B cell (primary cell): ENCODE data around the gene HDAC5. TPM values are rescaled to one million over a fixed set of nuclear protein-coding genes. Genes with fewer than 3 reads are reported as not detected.
"Not testable (repeated sequence)": the region's sequence is repeated elsewhere in the genome, so short reads cannot be mapped to it uniquely, and the experiment has no call there.

Experiments used
- ATAC-seq: fragments of 200-7000 bp; cut with Tn5 transposase; one replicate; pipeline ENCODE4 v1.10.0; 2021; ENCODE audit warnings: low read depth, mild to moderate bottlenecking, moderate number of reproducible peaks, moderate library complexity
- CTCF ChIA-PET: fragments of 350-600 bp; sonication (Branson Sonifier 250); formaldehyde crosslinking; loops from one replicate; lab custom pipeline; 2021; ENCODE audit warnings: antibody characterized with exemption, inconsistent platforms; lab: Charles Lee
- POLR2A ChIA-PET: fragments of 350-600 bp; sonication (Branson Sonifier 250); formaldehyde crosslinking; loops from one replicate; lab custom pipeline; 2021; ENCODE audit warnings: antibody characterized with exemption; lab: Charles Lee
- DNase-seq: peaks from one replicate; pipeline ENCODE4 v3.0.0; 2013
- H2AFZ ChIP-seq: 2 replicates; pipeline ENCODE4 v1.6.1; 2012; ENCODE audit warnings: mild to moderate bottlenecking, low read depth, low read length; ENCODE audit not compliant: insufficient read depth, poor library complexity, severe bottlenecking
- H3K27ac ChIP-seq, 2 donors: 1 replicate in 1 of 2; 2 replicates in 1 of 2; pipeline ENCODE4 v1.5.1; 2012 to 2013; ENCODE audit warnings: low read length in 2 of 2, mild to moderate bottlenecking in 2 of 2, moderate library complexity in 1 of 2
- H3K27me3 ChIP-seq, 4 experiments: fragments of 200-600 bp in 1 of 4; sonication (generic) in 1 of 4; replicated peaks in 1 of 4; 1 replicate in 2 of 4; 2 replicates in 2 of 4; pipeline versions ENCODE4 v1.6.1 to v1.7.0; 2013 to 2016; ENCODE audit warnings: low read length in 3 of 4, mild to moderate bottlenecking in 2 of 4, mixed read lengths in 1 of 4, moderate library complexity in 1 of 4; ENCODE audit not compliant: insufficient read depth in 4 of 4, control insufficient read depth in 3 of 4; ENCODE audit errors: control extremely low read depth in 1 of 4
- H3K36me3 ChIP-seq, 2 experiments: replicated peaks in 1 of 2; 1 replicate in 1 of 2; 2 replicates in 1 of 2; pipeline versions ENCODE4 v1.6.1 to v1.7.1; 2013; ENCODE audit warnings: low read length in 1 of 2; ENCODE audit not compliant: insufficient read depth in 2 of 2, control insufficient read depth in 1 of 2; ENCODE audit errors: control extremely low read depth in 1 of 2, extremely low read depth in 1 of 2
- H3K4me1 ChIP-seq, 2 donors: fragments of 200-600 bp in 1 of 2; sonication (generic) in 1 of 2; 1 replicate in 1 of 2; 2 replicates in 1 of 2; pipeline versions ENCODE4 v1.5.1 to v1.6.1; 2013 to 2017; ENCODE audit warnings: low read length in 2 of 2; ENCODE audit not compliant: control insufficient read depth in 2 of 2, insufficient read depth in 2 of 2
- H3K4me2 ChIP-seq: replicated peaks from 2 replicates; pipeline ENCODE3; 2012; ENCODE audit warnings: mild to moderate bottlenecking, low read depth, low read length; ENCODE audit not compliant: poor library complexity, severe bottlenecking
- H3K4me3 ChIP-seq, 5 experiments: fragments of 200-600 bp in 1 of 5; sonication (generic) in 1 of 5; 1 replicate in 3 of 5; 2 replicates in 2 of 5; pipeline versions ENCODE4 v1.5.1 to v1.7.0; 2011 to 2016; ENCODE audit warnings: low read length in 4 of 5, mild to moderate bottlenecking in 4 of 5, low read depth in 2 of 5, control low read depth in 1 of 5, moderate library complexity in 1 of 5; ENCODE audit not compliant: insufficient read depth in 1 of 5; ENCODE audit errors: control extremely low read depth in 1 of 5, extremely low read depth in 1 of 5
- H3K79me2 ChIP-seq: fragments of 200-600 bp; sonication (generic); one replicate; pipeline ENCODE4 v1.6.0; 2016; ENCODE audit warnings: low read length; ENCODE audit not compliant: control insufficient read depth, insufficient read depth
- H3K9ac ChIP-seq: fragments of 200-600 bp; sonication (generic); 2 replicates; pipeline ENCODE4 v1.6.1; 2017; ENCODE audit warnings: mild to moderate bottlenecking, low read length, moderate library complexity
- H3K9me3 ChIP-seq, 3 donors: one replicate each; pipeline versions ENCODE4 v1.6.1 to v1.7.1; 2013; ENCODE audit warnings: low read length in 2 of 3; ENCODE audit not compliant: control insufficient read depth in 2 of 3, insufficient read depth in 1 of 3; ENCODE audit errors: control extremely low read depth in 1 of 3
- H4K20me1 ChIP-seq: 2 replicates; pipeline ENCODE4 v1.6.0; 2012; ENCODE audit warnings: mild to moderate bottlenecking, low read length; ENCODE audit not compliant: insufficient read depth, control insufficient read depth, poor library complexity, severe bottlenecking
- H3K27ac Mint-ChIP-seq: one replicate; pipeline ENCODE4 v1.8.0; 2021; ENCODE audit warnings: mixed read lengths
- H3K27me3 Mint-ChIP-seq: one replicate; pipeline ENCODE4 v1.8.0; 2021; ENCODE audit warnings: mixed read lengths
- H3K4me1 Mint-ChIP-seq: one replicate; pipeline ENCODE4 v1.8.0; 2021; ENCODE audit warnings: mixed read lengths
- H3K4me3 Mint-ChIP-seq: one replicate; pipeline ENCODE4 v1.8.0; 2021; ENCODE audit warnings: mixed read lengths
- H3K9me3 Mint-ChIP-seq: one replicate; pipeline ENCODE4 v1.8.0; 2022; ENCODE audit warnings: mixed read lengths; ENCODE audit not compliant: insufficient read depth
- CTCF ChIP-seq: fragments of 200-600 bp; IDR thresholded peaks from one replicate; pipeline ENCODE4 v1.8.0; 2022; ENCODE audit warnings: antibody characterized with exemption, mild to moderate bottlenecking
- EZH2 ChIP-seq: IDR thresholded peaks from 2 replicates; pipeline ENCODE4 v1.6.1; 2012; ENCODE audit warnings: borderline replicate concordance, low read depth, mild to moderate bottlenecking, moderate library complexity, low read length; ENCODE audit not compliant: insufficient read depth, poor library complexity, severe bottlenecking
- WGBS: methylation state at CpG from one replicate; pipeline ENCODE4 v1.1.5; 2013; ENCODE audit warnings: missing lambda C conversion rate; ENCODE audit not compliant: insufficient coverage; 5-methylcytosine and 5-hydroxymethylcytosine counted together
- intact Hi-C: fragments of 100-400 bp; cut with micrococcal nuclease; formaldehyde crosslinking; loops from one replicate; pipeline ENCODE4 v1.10.0; 2022
- polyA plus RNA-seq: library from polyadenylated mRNA; depleted of rRNA; stranded (reverse); fragments of >200 nt; gene quantifications from 2 replicates; pipeline ENCODE4 v1.2.3, GENCODE V29; 2012
- total RNA-seq, 2 donors: library from RNA; stranded (reverse); fragments of 120-200 nt in 1 of 2; gene quantifications; 1 replicate in 1 of 2; 2 replicates in 1 of 2; pipeline versions ENCODE4 v1.2.3 to v1.2.4, GENCODE V29; 2013 to 2022

HDAC5 gene
- total and polyA plus RNA-seq, 2 donors (not counting 1 experiment from before 2014, with no cell fraction given): 99.8 to 104 TPM

DNA sequence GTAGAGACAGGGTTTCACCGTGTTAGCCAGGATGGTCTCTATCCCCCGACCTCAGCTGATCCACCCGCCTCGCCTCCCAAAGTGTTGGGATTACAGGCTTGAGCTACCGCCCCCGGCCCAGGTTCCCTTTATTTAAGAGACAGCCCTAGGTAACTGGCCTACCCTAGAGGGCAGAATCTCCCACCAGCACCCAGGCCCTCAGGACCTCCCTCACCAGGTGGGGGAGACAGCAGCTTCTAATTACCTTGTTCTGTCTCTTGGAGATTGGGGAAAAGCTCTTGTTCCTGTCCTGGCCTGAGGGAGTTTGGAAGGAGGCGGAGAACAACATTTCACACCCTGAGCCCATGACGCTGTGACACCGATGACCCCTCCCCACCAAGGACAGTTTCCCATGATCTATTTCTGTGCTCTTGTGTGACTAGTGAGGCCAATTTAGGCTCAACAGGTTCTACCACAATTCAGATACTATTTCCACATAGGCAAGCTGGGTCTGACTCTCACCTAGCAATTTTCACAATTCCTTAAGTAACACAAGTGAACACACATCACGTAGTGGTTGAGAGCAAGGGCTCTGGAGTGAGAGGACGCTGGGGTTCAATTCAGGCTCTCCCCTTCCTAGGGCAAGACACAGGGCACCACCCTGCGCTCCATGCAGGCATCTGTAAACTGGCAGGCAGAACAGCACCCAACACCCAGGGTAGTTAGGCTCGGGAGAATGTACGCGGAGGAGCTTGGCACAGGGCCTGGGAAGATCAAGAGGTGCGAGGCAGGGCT lies 20.4 kb downstream of the HDAC5 start:
- POLR2A ChIA-PET: no interaction called here
- Histone ChIP-seq H3K4me2 (no peak overlapping the region), H3K9ac (no peak overlapping the region), H3K27me3 (no peaks in the 10 kb centered on the region), H4K20me1 (peaks cover 67% of the 10 kb centered on the region), H3K4me1 (no peaks in the 10 kb centered on the region), H3K79me2 (peaks cover 30% of the 10 kb centered on the region), H2AFZ (no peak overlapping the region), H3K27ac (no peak overlapping the region), H3K4me3 (no peak overlapping the region), H3K9me3 (no peaks in the 10 kb centered on the region), H3K36me3 (peaks cover 6 to 26% of the 10 kb centered on the region in 2 experiments)
- ATAC-seq: no peak
- intact Hi-C loops: no loop called here
- 96% methylated on average over 13 of the region's 16 CpGs for WGBS
- CTCF ChIA-PET: interaction anchor here (1.7 to 1.8 kb wide), 2 partner anchors 13 to 20 kb away, joined by 4 to 8 read pairs; partner anchors contain the start of gene HDAC5
- Mint-ChIP-seq H3K27ac (no peak overlapping the region), H3K9me3 (no peaks in the 10 kb centered on the region), H3K4me1 (peaks cover 8% of the 10 kb centered on the region), H3K27me3 (no peaks in the 10 kb centered on the region), H3K4me3 (no peak overlapping the region)
- TF ChIP-seq CTCF (no peak), EZH2 (no peak)
- no peak for DNase-seq

DNA sequence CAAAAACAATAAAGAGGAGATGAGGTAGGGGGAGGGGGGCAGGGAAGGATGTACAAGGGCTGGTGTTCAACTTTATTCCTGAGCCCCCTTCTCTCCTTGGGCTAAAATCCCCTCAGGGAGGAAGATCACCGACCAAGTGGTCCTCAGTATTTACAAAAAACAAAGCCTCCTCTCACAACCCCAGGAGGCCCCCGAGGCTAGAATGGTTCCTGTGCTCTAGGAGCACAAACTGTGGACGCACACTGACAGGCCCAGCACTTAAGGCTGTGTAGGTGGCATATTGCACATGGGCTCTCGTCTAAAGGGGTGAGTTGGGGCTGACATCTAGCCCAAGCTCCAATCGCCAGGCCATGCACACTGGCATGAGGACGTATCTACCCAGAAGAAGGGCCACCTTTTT lies 21.6 kb downstream of the HDAC5 start:
- H3K27me3 Mint-ChIP-seq, H3K4me1 Mint-ChIP-seq, H3K4me3 Mint-ChIP-seq, H3K27ac Mint-ChIP-seq, ATAC-seq, intact Hi-C loops, H3K9ac ChIP-seq, H3K4me1 ChIP-seq, H3K27me3 ChIP-seq, H2AFZ ChIP-seq, H3K9me3 ChIP-seq, H3K4me2 ChIP-seq, H3K9me3 Mint-ChIP-seq, H3K27ac ChIP-seq, DNase-seq, H3K4me3 ChIP-seq: not testable (repeated sequence)
- 83% methylated on average over 1 of the region's 6 CpGs for WGBS
- ChIA-PET POLR2A (interaction anchor here (0.7 kb wide), 2 partner anchors 10 to 31 kb away, joined by 3 to 5 read pairs; no protein-coding TSS in a partner anchor), CTCF (interaction anchor here (1.8 kb wide), 1 partner anchor 22 kb away, joined by 4 read pairs; the partner anchor contains the start of gene HDAC5)
- Histone ChIP-seq H3K36me3 (peaks cover 4 to 19% of the 10 kb centered on the region in 2 experiments), H4K20me1 (peaks cover 65% of the 10 kb centered on the region), H3K79me2 (peaks cover 22% of the 10 kb centered on the region)
